AG04450 (cell line): ENCODE measurements around the gene NRCAM. TPM values are rescaled to one million over a fixed set of nuclear protein-coding genes. Genes with fewer than 3 reads are reported as not detected.

Source experiments
- CTCF ChIA-PET: fragments of 300-600, 350-600 bp; formaldehyde crosslinking; extraction: SDS; loops from one replicate; lab custom pipeline; 2022; ENCODE audit warnings: antibody characterized with exemption, inconsistent platforms; lab: Charles Lee
- POLR2A ChIA-PET: fragments of 350-600 bp; formaldehyde crosslinking; extraction: SDS; loops from one replicate; lab custom pipeline; 2021; ENCODE audit warnings: antibody characterized with exemption, inconsistent platforms; lab: Yijun Ruan, JAX
- DNase-seq: peaks from one replicate; pipeline ENCODE4 v3.0.0-alpha.2; 2011; ENCODE audit warnings: low read depth, low spot score
- H3K27ac ChIP-seq: one replicate; pipeline ENCODE4 v1.5.1; 2012; ENCODE audit warnings: low read depth, low read length, control low read depth
- H3K27me3 ChIP-seq: one replicate; pipeline ENCODE4 v1.6.0; 2012; ENCODE audit warnings: low read length; ENCODE audit not compliant: control insufficient read depth, insufficient read depth
- H3K4me3 ChIP-seq: 2 replicates; pipeline ENCODE4 v1.5.1; 2011; ENCODE audit warnings: mild to moderate bottlenecking, low read depth, low read length, control low read depth
- H3K9me3 ChIP-seq: 2 replicates; pipeline ENCODE4 v1.5.1; 2012; ENCODE audit warnings: low read length; ENCODE audit not compliant: control insufficient read depth, insufficient read depth
- polyA plus RNA-seq: library from polyadenylated mRNA; depleted of rRNA; stranded (reverse); fragments of >200 nt; gene quantifications from 2 replicates; pipeline ENCODE4 v1.2.3, GENCODE V29; 2011
- TF ChIP-seq, protein P1 (sequence below): IDR thresholded peaks from 2 replicates; pipeline ENCODE4 v1.5.1; 2011; ENCODE audit warnings: low read depth, low read length, control low read depth, inconsistent platforms

The NRCAM gene
- polyA plus RNA-seq, 1 experiment, result 0.66 TPM

GRCh38 chr7:108210796-108211195 lies 245.4 kb downstream of the NRCAM start:
- POLR2A ChIA-PET, result no interaction called here
- peaks cover 4% of the 10 kb centered on the region for H3K9me3 ChIP-seq
- CTCF ChIA-PET, result interaction anchor here (0.7 kb wide), 1 partner anchor 287 kb away, joined by 4 read pairs; no protein-coding TSS in a partner anchor

GRCh38 chr7:108205311-108205710 lies 250.9 kb downstream of the NRCAM start:
- no peaks in the 10 kb centered on the region for H3K27me3 ChIP-seq
- TF ChIP-seq, protein P1, sequence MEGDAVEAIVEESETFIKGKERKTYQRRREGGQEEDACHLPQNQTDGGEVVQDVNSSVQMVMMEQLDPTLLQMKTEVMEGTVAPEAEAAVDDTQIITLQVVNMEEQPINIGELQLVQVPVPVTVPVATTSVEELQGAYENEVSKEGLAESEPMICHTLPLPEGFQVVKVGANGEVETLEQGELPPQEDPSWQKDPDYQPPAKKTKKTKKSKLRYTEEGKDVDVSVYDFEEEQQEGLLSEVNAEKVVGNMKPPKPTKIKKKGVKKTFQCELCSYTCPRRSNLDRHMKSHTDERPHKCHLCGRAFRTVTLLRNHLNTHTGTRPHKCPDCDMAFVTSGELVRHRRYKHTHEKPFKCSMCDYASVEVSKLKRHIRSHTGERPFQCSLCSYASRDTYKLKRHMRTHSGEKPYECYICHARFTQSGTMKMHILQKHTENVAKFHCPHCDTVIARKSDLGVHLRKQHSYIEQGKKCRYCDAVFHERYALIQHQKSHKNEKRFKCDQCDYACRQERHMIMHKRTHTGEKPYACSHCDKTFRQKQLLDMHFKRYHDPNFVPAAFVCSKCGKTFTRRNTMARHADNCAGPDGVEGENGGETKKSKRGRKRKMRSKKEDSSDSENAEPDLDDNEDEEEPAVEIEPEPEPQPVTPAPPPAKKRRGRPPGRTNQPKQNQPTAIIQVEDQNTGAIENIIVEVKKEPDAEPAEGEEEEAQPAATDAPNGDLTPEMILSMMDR, result no peak
- DNase-seq, result no peak
- ChIA-PET CTCF (interaction anchor here (1.5 kb wide), 1 partner anchor 292 kb away, joined by 5 read pairs; no protein-coding TSS in a partner anchor), POLR2A (no interaction called here)
- H3K9me3 ChIP-seq, result no peaks in the 10 kb centered on the region; the same call in 1 of the 2 replicates
- H3K27ac ChIP-seq, result no peak overlapping the region
- no peak overlapping the region for H3K4me3 ChIP-seq

More at GRCh38 chr7:108210796-108211195, 245.4 kb downstream of the NRCAM start:
- no peak overlapping the region for H3K4me3 ChIP-seq
- no peak overlapping the region for H3K27ac ChIP-seq
- no peak for DNase-seq
- no peaks in the 10 kb centered on the region for H3K27me3 ChIP-seq
- TF ChIP-seq, protein P1, result no peak

DNA sequence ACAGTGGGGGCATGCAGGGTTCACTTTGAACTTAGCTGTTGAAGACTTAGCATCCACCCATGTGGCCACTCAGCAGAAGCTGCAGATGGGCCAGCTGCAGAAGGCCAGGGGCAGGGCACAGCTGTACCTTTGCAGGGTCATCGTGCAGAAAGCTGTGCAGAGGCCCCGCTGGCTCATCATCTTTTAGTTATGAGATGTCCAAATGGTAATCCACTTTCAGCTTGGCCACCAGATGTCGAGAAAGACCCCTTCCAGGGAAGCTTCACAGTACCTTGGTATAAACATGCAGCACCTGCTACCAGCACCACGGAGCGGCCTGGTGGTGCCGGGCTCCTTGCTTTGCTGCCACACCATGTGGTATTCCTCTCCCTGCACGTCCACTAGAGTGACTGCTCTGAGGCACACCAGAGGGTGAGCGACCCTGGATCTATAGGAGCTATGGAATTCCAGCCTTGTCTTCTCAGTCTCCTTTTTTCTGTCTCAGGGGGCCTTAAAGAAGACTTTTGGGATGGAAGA lies 251.9 kb downstream of the NRCAM start:
- ChIA-PET CTCF (interaction anchor here (1.5 kb wide), 1 partner anchor 293 kb away, joined by 5 read pairs; no protein-coding TSS in a partner anchor), POLR2A (no interaction called here)
- Histone ChIP-seq H3K4me3 (no peak overlapping the region), H3K27ac (no peak overlapping the region), H3K27me3 (no peaks in the 10 kb centered on the region), H3K9me3 (no peaks in the 10 kb centered on the region)
- TF ChIP-seq, protein P1, result no peak
- no peak for DNase-seq

GRCh38 chr7:108203537-108203936 lies 252.7 kb downstream of the NRCAM start:
- Histone ChIP-seq H3K4me3 (no peak overlapping the region), H3K27ac (no peak overlapping the region), H3K9me3 (no peaks in the 10 kb centered on the region), H3K27me3 (no peaks in the 10 kb centered on the region)
- ChIA-PET CTCF (interaction anchor here (0.6 kb wide), 1 partner anchor 290 kb away, joined by 3 read pairs; no protein-coding TSS in a partner anchor), POLR2A (no interaction called here)
- TF ChIP-seq, protein P1, result no peak
- no peak for DNase-seq

DNA sequence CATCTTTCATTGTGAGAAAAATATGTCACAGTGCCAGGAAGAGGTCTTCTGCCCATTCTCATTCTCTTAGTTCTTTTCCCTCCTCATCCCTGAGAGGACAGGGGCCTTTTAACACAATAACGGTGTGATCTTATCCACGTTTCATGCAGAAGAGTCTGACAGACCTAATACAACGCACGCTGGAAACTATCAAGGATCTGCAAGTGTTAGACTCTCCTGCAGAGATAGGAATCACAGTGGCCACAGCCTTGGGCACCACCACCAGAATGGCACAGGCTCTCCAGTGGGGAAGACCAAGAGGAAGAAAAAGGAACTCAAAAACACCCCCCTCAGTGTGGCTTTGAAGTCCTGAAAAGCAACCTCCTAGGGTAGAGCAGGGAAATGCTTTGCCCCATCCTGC lies 253.5 kb downstream of the NRCAM start:
- no peaks in the 10 kb centered on the region for H3K9me3 ChIP-seq
- no peaks in the 10 kb centered on the region for H3K27me3 ChIP-seq
- ChIA-PET CTCF (no interaction called here), POLR2A (no interaction called here)
- DNase-seq, result no peak
- no peak overlapping the region for H3K4me3 ChIP-seq
- TF ChIP-seq, protein P1, result no peak
- no peak overlapping the region for H3K27ac ChIP-seq
